Measurements from ENCODE around the gene TECTA.
"Not testable (repeated sequence)": the region's sequence is repeated elsewhere in the genome, so short reads cannot be mapped to it uniquely, and the experiment has no call there.

The TECTA gene

GRCh38 chr11:121235057-121235456 lies 134.0 kb downstream of the TECTA start:
- no peak for DNase-seq

GRCh38 chr11:121236115-121237001 lies 135.3 kb downstream of the TECTA start:
- no peak for DNase-seq

GRCh38 chr11:121237247-121237646 lies 136.2 kb downstream of the TECTA start:
- not testable (repeated sequence) for DNase-seq

- no peak for DNase-seq
Observed at GRCh38 chr11:121237686-121238658, 136.9 kb downstream of the TECTA start.

- no peak for DNase-seq
Observed at GRCh38 chr11:121238956-121239355, 137.9 kb downstream of the TECTA start.

- DNase-seq, result not testable (repeated sequence)
Observed at GRCh38 chr11:121240001-121240400, 139.0 kb downstream of the TECTA start.

- no peak for DNase-seq
Observed at GRCh38 chr11:121240650-121241303, 139.7 kb downstream of the TECTA start.
